CD4-positive, alpha-beta T cell treated with Interleukin-15 for 1 hour (primary cell): Measurements from ENCODE around the gene CCDC201.

ENCODE experiments used
- DNase-seq: peaks from one replicate; pipeline ENCODE4 v3.0.0-alpha.2; 2020

Gene CCDC201

DNA sequence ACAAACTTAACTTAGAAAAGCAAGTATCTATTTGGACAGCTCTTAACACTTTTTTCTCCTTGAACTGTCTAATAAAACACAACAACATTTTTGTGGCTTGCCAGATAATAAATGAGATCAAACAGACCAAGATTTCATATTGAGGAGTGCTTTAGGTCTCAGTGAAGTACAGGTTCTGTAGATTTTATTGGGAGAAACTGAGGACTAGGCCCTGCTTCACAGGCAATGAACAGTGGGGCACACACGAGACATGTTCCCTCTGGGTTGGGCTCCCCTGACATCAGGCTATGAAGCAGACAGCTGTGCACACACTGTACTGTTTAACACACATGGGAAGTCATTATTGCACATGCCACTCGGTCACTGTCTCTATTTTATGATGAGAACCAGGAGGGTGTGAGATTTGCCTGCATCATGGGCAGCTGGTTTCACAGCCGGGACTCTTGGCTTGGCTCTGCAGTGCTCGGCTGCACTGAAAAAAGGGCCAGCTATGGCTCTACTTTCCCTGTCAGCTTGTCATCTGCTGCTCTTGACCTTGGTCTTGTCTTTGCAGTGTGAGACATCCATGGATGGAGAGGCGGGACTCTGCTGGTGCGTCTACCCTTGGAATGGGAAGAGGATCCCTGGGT, 19.6 kb upstream of the CCDC201 start:
- DNase-seq: no peak

DNA sequence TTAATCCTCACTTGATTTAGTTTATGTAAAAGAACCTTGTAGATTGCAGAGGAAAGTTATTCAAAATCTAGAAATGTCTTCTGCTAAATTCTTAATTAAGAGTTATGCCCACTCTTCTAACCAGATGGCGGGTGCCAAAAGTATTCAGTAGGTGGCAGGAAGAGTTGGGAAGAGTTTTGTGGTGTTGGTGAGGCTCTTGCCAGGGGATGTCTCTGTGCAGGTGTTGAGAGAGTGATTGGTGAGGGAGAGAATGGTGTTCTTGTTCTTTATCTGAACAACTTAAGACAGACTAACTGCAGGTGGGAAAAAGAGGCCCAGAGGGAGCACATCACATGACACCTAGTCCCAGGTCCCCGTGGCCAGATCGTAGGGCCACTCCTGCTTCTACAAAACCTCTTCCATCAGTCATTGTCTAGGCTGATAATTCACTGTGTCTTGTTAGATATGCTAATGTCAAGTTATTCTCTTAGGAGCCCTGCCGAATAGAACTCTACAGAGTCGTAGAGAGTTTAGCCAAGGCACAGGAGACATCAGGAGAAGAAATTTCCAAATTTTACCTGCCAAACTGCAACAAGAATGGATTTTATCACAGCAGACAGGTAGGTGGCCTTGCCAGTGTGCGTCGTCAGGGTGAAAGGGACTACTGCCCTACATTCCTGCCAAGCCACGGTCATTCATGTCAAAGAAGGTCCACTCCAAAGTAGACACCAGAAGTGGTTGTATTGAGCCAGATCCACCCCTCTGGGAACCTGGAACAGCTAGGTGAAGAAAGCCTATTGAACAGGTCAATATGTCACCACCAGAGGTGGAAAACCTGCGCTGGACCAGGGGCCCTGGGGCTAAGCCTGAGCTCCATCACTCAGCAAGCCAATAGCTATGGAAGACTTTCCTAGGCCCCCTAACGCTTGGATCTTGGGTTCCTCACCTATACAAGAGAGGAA, 18.9 kb upstream of the CCDC201 start:
- DNase-seq: no peak

DNA sequence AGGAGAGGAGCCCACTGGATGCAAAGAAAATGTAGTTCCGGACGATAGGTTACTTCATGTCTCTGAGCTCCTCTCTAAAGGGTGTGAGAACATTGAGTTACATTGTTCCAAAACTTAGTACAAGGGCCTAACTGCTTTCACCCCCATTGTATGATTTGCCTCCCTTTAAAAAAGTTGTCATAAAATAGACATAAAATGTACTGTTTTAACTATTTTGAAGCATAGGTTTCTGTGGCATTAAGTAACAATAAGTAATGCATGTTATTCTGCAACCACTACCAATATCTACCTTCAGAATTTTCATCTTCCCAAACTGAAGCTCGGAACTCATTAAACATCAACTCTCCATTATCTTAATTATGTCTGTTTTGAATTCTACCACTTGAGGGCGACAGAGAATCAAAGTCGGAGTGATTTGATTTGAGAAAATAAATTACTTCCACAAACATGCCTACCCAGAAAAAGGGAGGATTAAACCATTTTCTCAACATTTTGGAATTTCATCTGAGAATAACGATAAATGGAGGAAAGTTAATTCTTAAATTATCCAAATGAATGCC, 18.1 kb upstream of the CCDC201 start:
- DNase-seq: no peak

DNA sequence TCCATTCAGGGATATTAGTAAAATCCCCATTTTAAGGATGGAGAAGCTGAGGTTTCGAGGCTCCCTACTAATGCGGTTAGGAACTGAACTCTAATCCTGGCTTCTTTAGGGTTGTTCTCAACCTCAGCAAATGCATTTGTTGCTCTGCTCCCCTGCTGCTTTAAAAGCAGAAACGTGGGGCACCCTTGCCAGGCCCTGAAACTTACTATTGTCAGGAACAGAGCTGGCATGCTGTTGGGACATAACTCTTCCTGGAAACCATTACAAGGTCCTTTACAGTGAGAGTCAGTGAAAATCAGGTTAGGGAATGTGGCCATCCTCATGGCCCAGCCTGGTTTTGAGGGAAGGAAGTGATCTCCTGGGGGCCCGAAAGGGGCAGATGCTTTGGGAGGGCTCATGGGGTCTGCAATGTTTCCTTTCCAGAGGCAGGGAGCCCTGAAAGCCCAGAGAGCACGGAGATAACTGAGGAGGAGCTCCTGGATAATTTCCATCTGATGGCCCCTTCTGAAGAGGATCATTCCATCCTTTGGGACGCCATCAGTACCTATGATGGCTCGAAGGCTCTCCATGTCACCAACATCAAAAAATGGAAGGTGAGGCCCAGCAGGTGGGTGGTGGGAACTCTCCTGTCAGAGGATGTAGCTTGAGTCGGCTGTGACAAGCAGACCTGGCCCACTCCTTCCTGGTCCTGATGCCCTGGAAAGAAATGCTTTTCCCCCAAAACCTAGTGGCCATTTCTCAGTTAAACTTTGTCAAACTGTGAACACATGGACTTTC, 17.4 kb upstream of the CCDC201 start:
- DNase-seq: no peak

DNA sequence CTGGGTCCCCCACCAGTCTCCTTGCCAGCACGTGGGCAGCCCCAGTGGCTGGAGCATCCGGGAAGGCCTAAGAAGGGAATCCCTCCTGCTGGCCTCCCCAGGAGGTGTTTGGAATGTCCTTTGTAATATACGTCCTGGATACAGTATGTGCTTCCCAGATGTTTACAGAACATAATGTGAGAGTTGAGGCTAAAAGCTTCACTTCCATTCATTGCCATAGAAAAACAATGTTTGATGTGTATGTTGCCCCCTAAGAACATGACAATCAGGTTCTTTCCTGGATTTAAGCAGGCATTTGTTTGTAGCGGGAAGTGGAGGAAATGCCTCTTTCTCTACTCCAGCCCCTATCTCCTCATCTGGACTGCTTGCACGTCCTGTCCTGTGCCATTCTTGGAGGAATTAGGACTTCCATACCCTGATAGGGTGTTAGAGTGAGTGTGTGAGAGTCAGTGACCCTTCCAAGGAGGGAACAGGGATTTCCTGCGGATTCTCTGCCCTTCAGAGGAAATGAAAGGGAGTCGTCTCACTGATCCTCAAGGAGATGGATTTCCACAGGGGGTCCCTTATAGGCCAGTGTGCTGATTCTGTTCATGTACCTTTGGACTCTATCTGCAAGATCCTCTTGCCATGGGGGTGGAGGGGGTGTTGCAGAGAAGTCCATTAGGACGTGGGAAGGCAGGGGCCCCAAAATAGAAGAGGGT, 16.6 kb upstream of the CCDC201 start:
- DNase-seq: no peak

DNA sequence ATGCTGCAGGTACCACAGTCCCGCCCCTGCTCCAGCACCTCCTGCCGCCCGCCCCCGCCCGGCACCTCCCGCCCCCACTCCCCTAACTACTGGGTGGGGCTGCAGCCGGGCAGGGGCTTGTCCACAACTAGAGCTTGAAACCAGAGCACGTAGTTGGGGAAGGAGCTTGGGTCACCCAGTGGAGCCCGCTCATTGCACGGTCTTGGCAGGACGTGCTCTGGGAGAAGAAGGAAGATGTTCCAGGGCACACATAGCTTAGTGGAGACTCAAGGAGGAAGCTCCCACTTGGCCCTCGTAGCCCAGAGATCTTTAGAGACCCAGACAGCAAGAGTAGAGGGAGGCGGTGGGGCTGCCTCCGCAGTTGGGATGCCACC, 16.1 kb upstream of the CCDC201 start:
- no peak for DNase-seq

DNA sequence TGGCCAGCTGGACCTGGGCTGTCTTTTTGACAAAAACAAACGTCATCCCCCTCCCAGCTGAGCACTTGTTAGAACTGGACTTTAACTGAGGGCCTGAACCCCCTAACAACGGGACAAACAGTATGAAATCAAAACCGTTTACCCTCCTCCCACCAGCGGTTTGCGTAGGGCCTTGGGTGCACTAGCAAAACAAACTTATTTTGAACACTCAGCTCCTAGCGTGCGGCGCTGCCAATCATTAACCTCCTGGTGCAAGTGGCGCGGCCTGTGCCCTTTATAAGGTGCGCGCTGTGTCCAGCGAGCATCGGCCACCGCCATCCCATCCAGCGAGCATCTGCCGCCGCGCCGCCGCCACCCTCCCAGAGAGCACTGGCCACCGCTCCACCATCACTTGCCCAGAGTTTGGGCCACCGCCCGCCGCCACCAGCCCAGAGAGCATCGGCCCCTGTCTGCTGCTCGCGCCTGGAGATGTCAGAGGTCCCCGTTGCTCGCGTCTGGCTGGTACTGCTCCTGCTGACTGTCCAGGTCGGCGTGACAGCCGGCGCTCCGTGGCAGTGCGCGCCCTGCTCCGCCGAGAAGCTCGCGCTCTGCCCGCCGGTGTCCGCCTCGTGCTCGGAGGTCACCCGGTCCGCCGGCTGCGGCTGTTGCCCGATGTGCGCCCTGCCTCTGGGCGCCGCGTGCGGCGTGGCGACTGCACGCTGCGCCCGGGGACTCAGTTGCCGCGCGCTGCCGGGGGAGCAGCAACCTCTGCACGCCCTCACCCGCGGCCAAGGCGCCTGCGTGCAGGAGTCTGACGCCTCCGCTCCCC, 15.5 kb upstream of the CCDC201 start, which contains the start of gene IGFBP1:
TSS of gene IGFBP1 (plus strand) at position 304 of the 808 bp plus-strand sequence. CDS start at position 469, 165 bp downstream.
- no peak for DNase-seq

DNA sequence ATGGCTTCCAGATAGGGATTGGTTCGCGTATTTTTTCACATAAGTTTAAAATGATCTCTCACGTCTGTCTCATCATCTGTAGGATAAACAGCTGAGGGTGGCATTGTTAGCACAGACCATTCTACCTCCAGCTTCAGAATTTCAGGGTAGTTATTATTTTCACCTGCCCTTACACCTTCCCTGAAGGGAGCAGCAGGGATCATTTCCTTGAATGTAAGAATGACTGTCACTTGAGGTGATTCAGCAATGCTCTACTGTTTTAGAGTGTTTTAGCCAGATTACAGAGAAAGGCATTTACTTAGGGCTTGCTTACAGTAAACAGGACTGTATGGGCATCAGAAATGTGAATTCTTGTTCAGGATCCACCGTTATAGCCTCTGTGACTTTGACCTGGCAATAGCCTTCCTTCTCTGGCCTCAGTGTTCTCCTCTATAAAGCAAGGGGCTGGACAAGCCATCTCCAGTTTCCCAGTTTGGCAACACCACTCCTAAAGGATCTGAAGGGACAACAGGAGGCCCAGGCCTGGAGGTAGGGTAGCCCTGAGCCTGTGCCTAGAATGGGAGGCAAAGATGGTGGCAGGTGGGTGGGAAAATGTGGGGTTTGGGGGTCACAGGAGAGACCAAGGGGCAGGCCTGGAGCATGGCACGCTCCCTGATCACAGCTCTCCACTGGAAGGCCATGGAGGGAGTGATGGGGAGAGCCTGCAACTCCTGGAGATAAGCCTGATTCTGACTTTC, 14.2 kb upstream of the CCDC201 start:
- DNase-seq: no peak

DNA sequence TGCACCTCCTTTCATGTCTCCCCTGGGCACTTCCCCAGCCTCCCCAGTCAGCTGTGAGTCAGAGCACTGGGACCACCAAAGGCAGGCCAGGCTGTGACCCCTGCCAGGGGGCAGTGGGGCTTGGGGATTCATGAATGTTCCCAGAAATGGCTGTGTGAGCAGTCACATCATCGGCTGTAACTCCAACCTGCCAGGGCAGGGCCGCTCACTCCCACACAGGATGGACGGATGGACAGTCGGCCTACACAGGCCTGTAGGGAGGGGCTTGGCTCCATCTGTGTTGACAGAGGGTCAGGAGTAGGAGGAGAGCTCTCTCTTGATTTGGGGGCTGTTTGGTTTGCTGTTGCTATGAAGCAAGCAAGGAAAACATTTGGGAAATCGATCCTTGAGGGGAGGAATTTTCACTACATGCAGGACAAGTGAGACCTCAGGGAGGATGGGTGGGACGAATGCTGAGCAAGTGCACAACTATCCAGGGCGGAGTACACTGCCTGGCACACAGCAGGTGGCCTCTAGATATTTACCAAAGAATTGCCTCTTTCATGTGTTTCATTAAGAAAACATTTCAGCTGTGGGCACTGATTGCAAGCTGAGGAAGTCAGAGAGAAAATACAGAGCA, 12.5 kb upstream of the CCDC201 start:
- DNase-seq: no peak

DNA sequence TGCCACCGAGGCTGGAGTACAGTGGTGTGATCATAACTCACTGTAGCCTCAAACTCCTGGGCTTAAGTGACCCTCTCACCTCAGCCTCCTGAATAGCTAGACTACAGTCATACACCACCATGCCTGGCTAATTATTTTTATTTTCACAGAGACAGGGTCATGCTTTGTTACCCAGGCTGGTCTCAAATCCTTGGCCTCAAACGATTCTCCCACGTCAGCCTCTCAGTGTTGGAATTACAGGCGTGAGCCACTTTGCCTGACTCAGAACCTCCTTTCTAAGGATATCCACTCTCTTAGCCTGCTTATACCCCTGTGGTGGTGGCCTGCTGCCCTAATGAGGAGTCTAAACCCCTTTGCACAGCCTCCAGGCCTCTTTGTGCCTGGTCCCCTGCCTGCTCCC, 11.3 kb upstream of the CCDC201 start:
- DNase-seq: no peak

DNA sequence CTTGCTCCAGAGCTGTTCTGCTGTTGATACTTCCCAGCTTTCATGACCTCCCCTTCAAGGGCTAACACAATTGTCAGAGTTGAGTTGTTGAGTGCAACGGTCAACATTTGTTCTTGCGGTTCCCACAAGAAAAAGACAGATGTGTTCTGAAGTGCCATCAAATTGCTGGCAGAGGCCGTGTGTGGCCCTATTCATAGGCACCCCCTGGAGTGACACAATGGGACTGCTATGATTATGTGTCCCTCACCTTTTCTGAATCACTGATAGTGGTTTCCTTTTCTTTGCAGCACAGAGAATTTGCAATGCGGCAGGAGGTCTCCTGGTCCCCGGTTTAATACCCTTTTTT, 9.6 kb upstream of the CCDC201 start:
- DNase-seq: no peak

DNA sequence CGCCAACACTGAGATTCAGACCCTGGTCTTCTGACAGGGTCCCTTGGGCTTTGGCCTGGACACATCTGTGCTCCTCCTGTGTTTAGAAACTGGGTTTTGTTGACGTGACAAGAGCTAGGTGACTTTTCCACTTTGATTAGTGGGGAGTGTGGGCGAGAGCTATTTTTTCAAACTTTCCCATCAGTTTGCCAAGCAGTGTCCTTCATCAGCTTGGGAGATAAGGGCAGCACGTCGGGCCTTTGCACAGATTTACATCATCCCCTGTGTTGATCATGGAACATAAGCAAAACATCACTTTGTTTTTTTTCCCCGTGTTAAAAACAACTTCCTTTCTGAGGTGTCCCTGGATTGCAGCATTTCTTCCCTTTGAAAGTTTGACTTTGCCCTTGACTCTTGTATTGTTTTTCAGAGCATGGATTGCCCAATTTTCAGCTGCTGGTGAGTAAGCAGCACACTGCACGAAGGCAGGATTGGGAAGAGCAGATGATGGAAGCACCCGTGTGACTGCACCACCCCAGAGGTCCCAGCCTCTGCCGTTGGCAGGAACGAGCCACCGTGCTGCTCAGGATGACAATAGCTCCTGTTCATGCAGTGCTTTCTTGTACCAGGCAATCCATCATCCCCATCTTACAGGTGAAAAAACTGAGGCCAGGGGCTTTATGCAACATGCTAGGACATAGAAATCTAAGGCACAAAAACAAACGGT, 9.0 kb upstream of the CCDC201 start:
- no peak for DNase-seq

DNA sequence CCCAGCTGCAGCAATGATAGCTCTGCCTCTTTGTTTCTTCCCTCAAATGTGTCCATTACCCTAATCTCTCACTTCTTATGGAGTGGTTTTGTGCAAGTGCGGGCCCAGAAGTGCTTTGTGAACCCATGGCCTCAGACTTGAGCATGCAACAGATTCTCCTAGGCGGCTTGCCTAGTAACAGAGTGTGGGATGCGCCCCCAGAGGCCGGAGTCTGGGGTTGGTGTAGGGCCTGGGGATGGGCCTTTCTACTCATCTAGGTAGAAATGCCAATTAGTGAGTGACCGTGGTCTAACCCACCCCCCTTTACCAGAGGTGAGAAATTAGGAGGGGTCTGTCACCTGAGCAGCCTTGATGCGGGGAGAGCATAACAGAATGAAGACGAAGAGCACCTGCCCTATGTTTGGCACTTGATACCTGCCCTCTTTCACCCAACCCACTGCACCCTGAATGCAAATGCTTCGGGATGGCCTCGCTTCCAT, 8.4 kb upstream of the CCDC201 start:
- DNase-seq: no peak

DNA sequence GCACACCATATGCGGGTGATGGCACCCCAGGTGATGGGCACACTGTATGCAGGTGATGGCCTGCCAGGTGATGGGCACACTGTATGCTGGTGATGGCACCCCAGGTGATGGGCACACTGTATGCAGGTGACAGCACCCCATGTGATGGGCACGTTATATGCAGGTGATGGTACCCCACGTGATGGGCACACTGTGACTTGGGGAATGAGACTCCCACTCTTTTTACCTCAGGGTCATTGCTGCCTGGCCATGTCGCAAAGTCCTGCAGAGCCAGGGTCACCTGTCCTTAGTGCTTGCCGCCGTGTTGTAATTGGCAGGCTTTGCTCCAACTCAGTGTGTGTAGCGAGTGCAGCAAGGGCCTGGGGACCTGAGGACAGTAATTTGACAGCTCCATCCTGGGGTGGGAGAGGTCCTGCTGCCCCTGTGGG, 7.6 kb upstream of the CCDC201 start:
- no peak for DNase-seq

DNA sequence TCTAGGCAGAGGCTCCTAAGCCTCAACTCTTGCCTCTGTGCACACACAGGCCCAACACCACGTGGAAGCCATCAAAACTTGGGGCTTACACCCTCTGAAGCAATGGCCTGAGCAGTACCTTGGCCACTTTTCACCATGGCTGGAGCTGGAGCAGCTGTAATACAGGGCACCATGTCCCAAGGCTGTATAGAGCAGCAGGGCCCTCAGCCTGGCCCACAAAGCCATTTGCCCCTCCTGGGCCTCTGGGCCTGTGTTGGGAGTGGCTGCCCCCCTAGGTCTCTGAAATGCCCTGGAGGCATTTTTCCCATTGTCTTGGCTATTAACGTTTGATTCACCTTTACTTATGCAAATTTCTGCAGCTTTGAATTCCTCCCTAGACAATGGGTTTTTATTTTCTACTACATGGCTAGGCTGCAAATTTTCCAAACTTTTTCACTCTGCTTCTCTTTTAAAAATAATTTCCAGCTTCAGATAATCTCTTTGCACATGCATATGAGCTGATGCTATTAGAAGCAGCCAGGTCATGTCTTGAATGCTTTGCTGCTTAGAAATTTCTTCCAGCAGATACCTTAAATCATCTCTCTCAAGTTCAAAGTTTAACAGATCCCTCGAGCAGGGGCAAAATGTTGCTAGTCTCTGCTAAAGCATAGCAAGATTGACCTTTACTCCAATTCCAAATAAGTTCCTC, 5.7 kb upstream of the CCDC201 start:
- DNase-seq: no peak

DNA sequence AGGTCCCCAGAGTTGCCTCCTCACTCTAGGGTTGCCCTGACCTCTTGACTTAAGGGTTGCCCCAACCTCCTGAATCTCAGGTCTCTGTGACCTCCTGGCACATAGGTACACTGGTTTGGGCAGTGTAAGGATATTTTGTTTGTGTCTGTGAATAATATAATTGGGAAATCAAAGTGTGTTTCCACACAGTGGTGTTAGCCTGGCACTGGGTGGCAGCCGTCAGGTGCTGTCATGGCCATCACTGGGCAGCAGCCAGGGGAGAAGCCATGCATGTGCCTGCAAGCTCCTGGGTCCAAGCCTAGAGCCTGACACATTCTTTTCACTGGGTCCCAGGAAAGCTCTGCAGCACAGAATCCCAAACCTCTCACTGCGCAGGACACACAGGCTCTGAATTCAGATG, 3.6 kb upstream of the CCDC201 start:
- DNase-seq: no peak

DNA sequence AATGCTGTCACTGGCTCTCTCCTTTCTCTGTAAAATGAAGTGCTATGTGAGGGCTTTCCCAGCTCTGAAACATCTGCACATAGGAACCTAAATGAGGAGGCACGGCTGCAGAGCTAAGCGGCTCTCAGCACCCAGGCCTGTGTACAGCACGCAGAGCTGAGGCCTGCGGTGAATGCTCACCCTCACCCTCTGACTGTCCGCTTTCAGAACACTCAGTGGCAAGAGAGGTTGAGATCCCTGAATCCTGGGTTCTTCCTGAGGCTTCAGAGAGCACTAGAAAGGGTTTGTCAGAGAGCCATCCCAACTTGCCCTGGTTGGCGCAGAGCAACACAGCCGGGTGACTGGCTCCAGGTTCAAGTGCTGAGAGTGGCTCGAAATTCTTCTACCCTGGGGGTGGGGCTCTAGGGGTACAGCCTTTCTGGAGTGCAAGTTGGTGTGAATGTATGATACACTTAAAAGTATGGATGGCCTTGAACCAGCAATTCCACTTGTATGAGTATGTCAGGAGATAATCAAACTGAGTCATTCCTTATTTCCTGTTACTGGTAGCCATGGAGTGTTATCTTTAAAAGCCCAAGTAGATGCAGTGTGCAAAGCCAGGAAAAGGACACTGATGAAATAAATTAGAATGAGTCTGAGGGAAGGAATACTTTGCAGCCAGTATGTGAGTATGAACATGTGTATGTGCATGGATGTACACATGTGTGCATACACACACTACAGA, 1.7 kb upstream of the CCDC201 start:
- no peak for DNase-seq

DNA sequence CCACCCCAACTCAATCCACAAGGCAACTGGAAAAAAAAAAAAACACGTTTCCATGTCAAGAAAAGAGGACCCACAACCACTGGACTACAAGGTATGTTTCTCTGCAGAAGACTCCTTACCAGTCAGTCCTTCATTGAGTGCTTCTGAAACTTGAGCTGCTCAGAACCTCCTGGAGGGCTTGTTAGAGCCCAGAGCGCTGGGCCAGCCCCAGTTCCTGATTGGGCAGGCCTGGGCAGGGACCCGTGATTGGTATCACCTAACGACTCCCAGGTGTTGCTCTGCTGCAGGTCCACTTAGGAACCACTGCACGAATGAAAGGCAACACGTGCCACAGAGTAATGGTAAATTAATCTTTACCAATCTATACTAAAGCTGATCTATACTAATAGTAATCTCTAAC, 473 bp upstream of the CCDC201 start:
- DNase-seq: no peak
